ENCODE data around the gene ARHGAP26.

Gene ARHGAP26

GRCh38 chr5:142783601-142784341 lies 13.6 kb downstream of the ARHGAP26 start:
- peak; percentile 96 for DNase-seq (ENCODE audit: low spot score)

- peak; percentile 41 for DNase-seq (ENCODE audit: low spot score)
Measured at GRCh38 chr5:142784401-142784955, 14.3 kb downstream of the ARHGAP26 start.

- DNase-seq (ENCODE audit: low spot score), result no peak
Measured at GRCh38 chr5:142785206-142785605, 15.0 kb downstream of the ARHGAP26 start.

- DNase-seq (ENCODE audit: low spot score), result no peak
Measured at GRCh38 chr5:142789206-142789605, 19.0 kb downstream of the ARHGAP26 start.

GRCh38 chr5:142792012-142792864 lies 22.1 kb downstream of the ARHGAP26 start:
- no peak for DNase-seq (ENCODE audit: low spot score)

GRCh38 chr5:142792865-142793232 lies 22.7 kb downstream of the ARHGAP26 start:
- DNase-seq (ENCODE audit: low spot score), result no peak

- no peak for DNase-seq (ENCODE audit: low spot score)
Measured at GRCh38 chr5:142794537-142794936, 24.4 kb downstream of the ARHGAP26 start.

- no peak for DNase-seq (ENCODE audit: low spot score)
Measured at GRCh38 chr5:142795251-142795650, 25.1 kb downstream of the ARHGAP26 start.

GRCh38 chr5:142796492-142797109 lies 26.4 kb downstream of the ARHGAP26 start:
- DNase-seq (ENCODE audit: low spot score), result no peak

GRCh38 chr5:142797420-142797819 lies 27.2 kb downstream of the ARHGAP26 start:
- no peak for DNase-seq (ENCODE audit: low spot score)

- peak; percentile 56 for DNase-seq (ENCODE audit: low spot score)
Measured at GRCh38 chr5:142798099-142798770, 28.1 kb downstream of the ARHGAP26 start.

- peak; percentile 73 for DNase-seq (ENCODE audit: low spot score)
Measured at GRCh38 chr5:142800776-142801494, 30.8 kb downstream of the ARHGAP26 start.

- DNase-seq (ENCODE audit: low spot score), result no peak
Measured at GRCh38 chr5:142801495-142801871, 31.3 kb downstream of the ARHGAP26 start.

GRCh38 chr5:142803428-142804125 lies 33.4 kb downstream of the ARHGAP26 start:
- no peak for DNase-seq (ENCODE audit: low spot score)

- DNase-seq (ENCODE audit: low spot score), result no peak
Measured at GRCh38 chr5:142805339-142805738, 35.2 kb downstream of the ARHGAP26 start.

GRCh38 chr5:142806841-142807267 lies 36.7 kb downstream of the ARHGAP26 start:
- no peak for DNase-seq (ENCODE audit: low spot score)

- DNase-seq (ENCODE audit: low spot score), result no peak
Measured at GRCh38 chr5:142807372-142807911, 37.3 kb downstream of the ARHGAP26 start.

- DNase-seq (ENCODE audit: low spot score), result no peak
Measured at GRCh38 chr5:142808878-142809598, 38.9 kb downstream of the ARHGAP26 start.

GRCh38 chr5:142810081-142810480 lies 39.9 kb downstream of the ARHGAP26 start:
- DNase-seq (ENCODE audit: low spot score), result no peak

Measured in activated CD4-positive, alpha-beta T cell treated with anti-CD3 and anti-CD28 coated beads, Interleukin-2, Interleukin-4, amounts not matched to agents 100 ng/mL and 50 ng/mL, durations not matched to agents 16 hours and 8 hours (primary cell).